HG02884 (cell line): Measurements from ENCODE around the gene GAMT.
A peak's percentile ranks its signal among the peaks of the same experiment; 100 is the strongest.

Experiments
- ATAC-seq: cut with Tn5 transposase; IDR thresholded peaks from one replicate; pipeline ENCODE4 v1.9.1; 2021; ENCODE audit warnings: mild to moderate bottlenecking, moderate library complexity; ENCODE audit not compliant: unreplicated experiment

GAMT gene

DNA sequence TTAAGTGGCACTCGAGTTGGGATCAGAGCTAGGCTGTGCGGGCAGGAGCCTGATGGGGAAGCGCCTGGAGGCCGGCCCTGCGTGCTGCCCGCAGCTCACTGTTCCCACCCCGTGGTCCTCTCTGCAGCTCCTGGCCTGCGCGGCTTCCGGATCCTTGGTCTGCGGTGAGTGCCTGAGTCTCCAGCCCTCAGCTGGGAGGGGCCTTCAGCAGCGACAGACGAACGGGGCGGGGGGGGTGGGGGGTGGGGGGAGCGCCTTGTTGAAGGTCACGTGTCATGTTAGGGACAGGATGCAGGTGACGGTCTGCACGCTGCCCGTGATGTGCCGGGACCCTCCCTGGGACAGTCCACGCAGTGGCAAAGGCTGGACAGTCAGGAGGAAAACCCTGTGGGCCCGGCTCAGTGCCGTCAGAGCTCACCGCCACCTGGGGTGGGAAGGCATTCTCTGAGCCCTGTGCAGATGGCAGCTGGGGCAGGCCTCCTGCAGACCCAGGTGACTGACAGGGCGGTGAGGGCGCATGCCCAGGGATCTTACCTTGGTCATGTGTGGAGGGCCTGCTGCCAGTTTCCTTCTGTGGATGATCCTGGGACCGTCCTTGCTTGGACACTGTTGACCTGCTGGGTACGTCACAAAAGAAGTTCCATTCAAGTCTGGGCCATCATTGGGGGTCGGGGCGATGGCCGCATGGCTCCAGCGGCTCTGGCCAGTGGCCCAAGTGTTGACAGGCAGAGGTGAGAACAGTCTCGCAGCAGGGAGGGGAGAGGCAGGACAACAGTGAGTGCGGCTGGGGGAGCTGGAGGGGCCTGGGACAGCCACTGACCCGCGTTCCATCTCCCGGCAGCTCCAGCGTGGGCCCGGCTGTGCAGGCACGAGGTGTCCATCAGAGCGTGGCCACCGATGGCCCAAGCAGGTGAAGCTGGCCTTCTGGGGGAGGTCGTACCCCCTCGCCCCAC lies 13.4 kb downstream of the GAMT start:
- ATAC-seq, result no peak

DNA sequence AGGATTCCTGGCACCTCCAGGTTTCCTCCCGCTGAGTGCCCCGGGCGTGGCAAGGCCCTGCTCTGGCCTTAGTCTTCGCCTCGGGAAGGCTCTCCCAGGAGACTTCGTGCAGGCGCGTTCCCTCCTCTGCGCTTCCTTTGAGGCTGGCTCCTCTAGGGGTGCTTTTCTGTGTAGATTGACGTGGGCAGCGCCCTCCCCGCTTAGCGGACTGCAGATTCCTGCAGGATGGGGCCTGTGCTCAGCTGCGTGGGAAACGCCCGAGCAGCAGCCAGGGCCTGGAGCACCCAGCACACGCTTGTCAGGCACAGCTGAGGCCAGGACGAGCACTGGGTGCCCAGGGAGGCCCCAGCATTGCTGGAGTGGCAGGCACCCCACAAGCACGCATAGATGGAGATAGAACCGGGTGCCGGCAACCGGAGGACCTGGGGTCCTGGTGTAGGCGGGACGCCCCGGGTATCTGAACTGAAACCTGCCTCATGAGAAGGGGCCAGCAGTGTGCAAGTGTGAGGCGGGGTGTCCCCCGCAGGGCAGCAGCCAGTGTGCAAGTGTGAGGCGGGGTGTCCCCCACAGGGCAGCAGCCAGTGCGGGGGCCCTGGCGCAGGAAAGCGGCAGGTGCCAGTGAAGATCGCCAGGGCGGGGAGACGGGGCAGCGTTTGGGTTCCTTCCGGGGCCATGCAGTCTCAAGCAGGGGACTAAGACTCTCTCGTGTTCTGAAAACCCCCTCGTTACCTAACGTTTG lies 14.2 kb downstream of the GAMT start:
- no peak for ATAC-seq

DNA sequence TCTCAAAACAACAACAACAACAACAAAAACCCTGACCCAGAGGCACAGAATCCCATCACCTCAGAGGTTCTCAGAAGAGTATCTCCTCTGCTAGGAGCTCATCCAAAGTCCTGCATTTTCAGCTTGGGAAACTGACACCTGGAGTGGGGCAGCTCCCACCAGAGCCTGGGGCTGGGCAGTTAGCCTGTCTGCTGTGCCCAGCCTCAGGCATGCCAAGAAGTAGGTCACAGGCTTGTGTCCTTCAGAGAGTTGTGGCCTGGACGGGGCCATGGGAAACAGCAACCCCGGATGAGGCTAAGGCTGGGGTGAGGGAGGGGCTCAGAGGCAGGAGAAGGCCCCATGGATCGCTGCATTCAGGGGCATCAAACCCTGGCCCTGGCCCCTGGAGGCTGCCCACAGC lies 15.5 kb downstream of the GAMT start:
- ATAC-seq, result no peak

DNA sequence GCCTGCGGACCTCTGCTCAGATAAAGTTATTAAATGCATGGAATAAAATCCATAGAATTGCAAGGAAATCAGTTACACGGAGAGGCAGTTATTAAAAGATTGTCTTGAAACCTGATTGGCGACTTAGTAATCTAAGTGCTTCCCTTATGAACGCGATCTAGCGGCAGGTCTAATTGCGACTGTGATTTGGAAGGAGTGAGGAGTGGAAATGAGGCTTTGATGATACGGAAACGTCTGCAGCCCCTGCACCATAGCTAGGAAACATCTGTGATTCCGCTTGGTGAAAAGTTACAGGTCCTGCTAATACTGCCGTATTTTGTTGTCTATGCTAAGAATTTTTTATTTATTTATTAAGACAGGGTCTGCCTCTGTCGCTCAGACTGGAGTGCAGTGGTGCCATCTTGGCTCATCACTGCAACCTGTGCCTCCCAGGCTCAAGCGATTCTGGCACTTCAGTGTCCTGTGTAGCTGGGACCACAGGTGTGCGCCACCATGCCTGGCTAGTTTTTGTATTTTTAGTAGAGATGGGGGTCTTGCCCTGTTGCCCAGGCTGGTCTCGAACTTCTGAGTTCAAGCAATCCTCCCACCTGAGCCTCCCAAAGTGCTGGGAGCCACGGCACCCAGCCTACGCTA lies 16.7 kb downstream of the GAMT start:
- ATAC-seq, result no peak

DNA sequence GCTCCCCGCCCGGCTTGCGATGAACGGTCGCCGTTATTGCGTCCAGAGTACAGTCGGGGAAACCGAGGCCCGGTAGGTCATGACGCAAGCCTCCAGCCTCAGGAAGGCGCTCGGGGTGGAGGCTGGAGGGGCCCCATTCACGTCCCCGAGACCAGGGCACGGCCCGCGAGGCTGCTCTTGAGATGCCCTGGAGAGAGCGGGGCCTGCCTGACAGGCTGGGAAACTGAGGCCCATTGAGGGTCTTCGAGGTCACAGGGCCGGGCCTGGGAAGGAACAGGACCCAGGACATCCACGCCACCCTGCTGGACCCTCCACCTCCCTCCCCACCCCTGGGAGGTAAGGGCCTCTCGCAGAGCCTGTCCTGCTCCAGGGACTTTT lies 17.3 kb downstream of the GAMT start:
- ATAC-seq, result peak; percentile 14

DNA sequence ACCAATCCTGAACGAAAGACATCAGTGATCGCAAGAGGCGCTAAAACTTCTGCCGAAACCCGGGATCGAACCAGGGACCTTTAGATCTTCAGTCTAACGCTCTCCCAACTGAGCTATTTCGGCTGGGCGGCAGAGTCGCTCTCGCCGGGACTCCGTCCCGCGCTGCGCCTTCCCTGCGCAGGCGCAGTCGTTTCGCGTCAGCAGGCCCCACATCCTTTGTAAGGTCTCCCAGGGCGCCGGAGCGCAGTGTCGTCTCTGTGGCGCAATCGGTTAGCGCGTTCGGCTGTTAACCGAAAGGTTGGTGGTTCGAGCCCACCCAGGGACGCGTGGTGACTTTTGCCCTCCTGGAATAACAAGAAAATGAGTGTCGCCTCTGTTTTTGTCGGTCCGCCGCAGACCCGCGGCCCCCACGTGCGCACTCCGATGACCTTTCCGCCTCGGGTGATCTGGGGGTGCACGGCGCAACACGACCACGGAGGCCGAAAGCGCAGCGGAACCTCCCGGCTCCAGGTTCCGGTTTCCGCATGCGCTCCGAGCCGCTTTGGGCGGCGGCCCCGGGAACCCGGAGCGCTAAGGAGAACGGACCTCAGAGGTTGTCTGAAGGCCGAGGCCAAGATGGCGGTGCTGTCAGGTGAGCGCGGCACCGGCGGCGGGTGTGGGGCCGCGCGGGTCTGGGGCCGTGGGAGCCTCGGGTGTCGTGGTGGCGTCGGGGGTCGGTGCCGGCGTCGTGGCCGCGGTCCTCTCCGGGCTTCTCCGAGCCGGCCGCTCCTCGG lies 17.8 kb downstream of the GAMT start, which contains the start of gene NDUFS7:
NDUFS7 (plus strand) TSS at position 596 of the 773 bp plus-strand sequence; CDS start at position 616, 20 bp downstream.
- peak; percentile 56 for ATAC-seq

DNA sequence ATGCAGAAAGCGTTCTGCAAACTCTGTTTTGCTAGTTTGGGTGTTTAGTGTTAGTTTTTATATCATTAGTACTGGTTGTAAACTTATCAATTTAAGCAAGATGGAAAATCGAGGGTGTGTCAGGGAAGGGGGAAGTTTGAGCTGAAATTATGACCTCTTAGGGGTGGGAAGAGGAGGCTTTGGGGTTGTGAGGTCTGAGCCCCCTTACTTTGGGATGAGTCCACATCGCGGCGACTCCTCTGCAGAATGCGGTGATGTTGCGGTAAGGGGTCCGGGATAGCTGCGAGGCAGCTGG lies 18.4 kb downstream of the GAMT start:
- no peak for ATAC-seq

DNA sequence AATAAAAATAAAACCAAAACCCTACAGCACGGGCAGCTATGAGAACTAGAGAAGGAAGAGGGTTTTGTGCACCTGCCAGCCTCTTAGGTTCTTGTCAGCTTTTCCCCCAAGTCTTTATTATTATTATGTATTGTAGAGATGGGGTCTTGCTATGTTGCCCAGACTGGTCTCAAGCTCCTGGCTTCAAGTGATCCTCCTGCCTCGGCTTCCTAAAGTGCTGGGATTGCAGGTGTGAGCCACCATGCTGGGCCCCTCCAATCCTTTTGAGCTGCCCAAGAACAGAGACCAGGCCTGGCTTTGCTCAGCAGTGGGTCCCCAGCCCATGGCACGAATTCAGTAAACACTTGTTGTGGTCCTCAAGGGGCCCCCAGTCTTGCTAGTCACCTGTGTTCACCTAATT lies 19.1 kb downstream of the GAMT start:
- ATAC-seq, result no peak

DNA sequence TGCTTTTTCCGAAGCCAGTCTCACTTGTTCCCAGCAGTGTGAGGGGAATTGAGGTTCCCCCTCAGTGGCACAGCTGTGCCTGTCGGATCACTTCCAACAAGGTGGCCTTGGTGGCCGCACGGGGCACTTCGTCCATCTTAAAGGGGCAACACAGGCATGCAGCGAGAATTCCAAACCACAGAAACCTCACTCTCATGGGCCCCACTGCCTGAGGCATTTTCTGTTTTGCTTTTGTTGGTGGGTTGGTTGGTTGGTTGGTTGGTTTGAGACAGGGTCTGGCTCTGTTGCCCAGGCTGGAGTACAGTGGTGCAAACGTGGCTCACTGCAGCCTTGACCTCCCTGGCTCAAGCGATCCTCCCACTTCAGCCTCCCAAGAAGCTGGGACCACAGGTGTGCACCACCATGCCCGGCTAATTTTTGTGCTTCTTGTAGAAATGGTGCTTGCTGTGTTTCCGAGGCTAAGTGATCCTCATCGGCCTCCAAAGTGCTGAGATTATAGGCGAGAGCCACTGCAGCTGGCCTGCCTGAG lies 21.3 kb downstream of the GAMT start:
- ATAC-seq, result no peak

DNA sequence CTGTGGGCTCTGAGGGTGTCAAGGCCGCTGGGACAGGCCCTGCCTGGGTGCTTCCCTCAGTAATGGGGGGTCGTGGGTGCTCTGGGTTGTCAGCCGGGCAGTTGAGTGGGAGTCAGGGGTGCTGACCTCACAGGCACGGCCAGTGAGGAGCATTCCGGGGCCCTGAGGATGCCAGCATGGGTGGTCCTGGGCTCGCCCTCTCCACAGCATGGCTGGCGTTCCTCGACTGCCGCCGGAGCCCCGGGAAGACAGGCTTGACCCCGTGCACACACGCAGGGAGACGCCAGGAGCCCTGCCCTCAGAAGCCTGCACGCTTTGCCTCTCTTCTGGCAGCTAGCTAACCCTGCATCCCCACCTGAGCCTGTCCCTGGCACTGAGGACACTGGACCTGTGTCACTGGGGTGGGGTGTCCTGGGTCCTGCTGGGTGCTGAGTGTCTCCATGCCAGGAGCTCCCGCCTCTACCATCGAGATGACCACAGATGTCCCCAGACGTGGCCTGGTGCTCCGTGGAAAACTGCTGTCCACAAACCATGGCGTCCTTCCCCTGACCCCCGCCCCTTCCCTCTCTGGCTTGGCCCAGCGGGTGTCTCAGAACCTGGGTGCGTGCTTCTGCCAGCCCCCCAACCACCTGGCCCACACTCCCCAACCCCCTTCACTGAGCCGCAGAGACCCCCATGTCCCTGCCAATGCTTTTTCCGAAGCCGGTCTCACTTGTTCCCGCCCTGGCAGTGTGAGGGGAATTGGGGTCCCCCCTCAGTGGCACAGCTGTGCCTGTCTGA lies 22.0 kb downstream of the GAMT start:
- no peak for ATAC-seq

DNA sequence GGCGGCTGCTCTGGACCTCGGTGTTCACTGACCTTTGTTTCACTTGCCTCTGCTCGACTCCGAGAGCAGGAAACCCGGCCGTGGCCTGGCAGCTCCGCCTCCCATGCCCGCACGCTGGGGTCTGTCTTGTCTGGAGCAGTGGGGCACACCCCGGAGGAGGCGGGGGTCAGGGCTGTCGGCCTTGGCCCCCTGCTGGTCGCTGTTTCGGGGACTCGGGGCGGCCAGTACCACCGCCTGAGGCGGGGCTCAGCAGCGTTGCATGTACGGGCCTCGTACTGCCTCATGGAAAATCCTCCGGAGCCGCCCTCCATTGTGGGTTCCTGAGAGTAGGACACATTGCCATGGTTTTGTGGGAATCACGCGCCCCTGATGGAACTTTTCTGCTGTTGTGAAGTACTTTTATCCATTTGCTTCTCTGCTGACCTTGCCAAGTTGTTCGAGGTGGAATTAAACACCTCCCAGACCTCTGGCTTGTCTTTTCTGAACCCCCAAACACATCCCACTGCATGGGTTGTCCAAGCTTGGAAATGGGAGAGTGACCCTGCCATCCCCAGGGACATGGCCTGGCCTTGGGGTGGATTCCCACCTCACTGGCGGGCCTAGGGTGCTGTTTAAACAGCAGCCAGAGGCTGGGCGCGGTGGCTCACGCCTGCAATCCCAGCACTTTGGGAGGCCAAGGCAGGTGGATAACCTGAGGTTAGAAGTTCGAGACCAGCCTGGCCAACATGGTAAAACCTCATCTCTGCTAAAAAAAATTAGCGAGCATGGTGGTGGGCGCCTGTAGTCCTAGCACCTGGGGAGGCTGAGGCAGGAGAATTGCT lies 23.2 kb downstream of the GAMT start:
- no peak for ATAC-seq

DNA sequence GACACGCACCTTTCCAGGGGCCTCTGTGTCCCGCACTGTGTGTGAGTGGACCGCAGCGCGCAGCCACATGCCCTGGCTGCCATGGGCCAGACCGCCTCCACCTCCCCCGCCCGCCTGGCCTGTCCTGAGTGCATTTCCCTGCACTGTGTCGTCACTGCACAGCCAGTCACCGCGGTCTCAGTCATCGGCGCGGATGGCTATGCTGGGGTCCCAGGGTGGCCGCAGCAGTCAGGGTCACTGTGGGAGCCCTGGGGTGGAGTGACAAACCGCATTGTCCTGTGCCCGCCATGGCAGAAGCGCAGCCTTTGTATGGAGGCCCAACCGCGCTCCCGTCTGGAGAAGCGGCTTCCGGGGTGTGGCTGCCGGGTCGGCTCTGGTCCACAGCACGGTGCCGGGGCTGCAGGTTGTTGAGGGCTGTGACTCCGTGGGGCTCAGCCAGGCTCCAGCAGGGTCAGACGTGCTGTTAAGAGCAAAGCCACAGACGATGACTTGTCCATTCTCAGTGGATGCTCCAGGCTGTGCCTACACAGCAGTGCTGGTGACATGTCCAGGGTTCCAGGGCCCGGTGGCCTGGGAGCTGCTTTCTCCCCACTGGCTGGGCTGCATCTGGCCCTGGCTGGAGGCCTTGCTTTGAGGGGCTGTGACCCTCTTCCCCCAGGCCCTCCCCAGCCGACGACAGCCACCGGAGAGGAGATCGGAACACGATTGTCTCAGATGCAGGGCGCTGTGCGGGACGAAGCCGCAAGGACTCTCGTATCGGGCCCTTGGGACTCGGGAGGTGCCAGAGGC lies 24.0 kb downstream of the GAMT start:
- no peak for ATAC-seq

DNA sequence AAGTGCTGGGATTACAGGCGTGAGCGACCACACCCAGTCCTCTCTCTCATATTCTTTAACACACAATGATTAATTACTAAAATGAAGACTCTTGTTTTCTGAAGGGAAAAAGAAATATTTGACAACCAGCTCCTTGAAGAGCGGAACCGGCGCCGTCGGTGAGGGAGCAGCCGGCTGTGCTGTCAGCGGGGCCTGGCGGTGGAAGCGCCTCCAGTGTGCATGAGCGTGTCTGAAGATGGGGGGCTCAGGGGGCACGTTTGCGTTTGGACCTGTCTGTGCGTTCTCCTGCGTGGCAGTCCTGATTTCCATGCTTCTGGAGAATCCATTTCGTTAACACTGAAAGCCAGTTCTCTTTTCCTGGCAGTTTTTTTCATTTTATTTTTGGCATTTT lies 24.9 kb downstream of the GAMT start:
- ATAC-seq, result no peak

DNA sequence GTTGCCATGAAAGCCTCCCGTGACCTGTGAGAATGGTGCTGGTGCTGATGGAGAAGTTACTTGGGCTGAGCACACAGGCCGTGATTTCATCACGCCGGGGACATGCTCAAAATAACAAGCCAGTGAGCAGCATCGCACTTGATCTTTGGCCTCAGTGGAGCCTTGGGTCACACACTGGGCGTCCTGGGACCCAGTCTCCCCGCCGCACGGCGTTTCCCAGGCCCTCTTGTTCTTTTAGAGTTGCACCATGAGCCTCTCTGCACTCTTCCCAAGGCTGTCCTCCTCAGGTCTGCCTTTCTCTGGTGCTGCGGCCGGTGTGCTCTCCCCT lies 27.1 kb downstream of the GAMT start:
- no peak for ATAC-seq

DNA sequence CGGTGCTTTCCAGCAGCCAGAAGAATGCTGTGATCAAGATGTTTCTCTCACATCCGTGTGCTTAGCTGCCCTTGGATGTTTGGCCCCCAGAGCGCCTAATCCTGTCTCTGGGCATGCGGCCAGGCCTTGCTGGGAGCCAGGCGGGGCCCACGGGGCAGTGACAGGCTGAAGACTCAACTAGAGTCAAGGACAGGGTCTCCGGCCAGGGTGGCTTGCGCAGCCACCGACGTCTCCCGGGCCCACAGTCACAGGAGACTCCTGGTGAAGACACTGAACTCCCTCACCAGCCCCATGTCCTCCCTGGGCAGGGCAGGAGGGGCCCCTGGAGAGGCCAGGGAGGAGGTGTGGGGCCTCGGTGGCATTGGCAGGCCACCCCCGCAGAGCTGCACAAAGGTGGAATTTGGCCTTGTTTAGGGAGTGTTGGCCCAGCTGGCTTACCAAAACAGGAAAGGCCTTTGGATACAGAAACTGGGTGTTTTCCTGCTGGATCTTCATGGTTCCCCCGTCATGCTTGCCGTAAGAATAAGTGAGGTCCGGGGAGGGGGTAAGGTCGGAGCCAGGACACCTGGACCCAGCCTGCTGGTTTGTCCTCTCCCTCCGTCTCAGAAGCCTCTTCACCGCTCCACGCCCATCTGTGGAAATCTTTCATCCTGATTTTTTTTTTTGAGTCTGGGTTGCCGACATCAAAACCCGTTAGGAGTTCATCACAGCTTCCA lies 27.6 kb downstream of the GAMT start:
- no peak for ATAC-seq

DNA sequence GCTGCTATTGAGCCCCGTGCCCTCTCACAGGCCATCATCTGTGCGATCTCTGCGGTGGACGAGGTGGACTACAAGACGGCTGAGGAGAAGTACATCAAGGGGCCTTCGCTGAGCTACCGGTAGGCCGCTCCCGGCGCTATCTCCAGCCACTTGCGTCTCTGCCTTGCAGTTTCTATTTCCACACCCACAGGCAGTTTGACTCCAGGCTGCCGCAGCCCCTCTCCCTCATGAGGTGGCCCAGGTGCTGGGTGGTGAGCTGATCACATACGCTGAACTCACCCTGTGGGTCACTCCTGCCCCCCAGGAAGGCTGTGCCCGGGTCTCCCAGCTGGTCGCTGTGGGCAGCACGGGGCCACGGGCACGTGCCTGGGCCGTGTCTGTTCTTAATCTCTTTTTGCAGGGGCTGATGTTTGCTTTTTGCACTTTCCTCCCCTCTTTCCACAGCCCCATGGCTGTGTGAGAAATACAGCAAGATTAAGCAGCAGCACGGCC lies 28.3 kb downstream of the GAMT start:
- ATAC-seq, result no peak

DNA sequence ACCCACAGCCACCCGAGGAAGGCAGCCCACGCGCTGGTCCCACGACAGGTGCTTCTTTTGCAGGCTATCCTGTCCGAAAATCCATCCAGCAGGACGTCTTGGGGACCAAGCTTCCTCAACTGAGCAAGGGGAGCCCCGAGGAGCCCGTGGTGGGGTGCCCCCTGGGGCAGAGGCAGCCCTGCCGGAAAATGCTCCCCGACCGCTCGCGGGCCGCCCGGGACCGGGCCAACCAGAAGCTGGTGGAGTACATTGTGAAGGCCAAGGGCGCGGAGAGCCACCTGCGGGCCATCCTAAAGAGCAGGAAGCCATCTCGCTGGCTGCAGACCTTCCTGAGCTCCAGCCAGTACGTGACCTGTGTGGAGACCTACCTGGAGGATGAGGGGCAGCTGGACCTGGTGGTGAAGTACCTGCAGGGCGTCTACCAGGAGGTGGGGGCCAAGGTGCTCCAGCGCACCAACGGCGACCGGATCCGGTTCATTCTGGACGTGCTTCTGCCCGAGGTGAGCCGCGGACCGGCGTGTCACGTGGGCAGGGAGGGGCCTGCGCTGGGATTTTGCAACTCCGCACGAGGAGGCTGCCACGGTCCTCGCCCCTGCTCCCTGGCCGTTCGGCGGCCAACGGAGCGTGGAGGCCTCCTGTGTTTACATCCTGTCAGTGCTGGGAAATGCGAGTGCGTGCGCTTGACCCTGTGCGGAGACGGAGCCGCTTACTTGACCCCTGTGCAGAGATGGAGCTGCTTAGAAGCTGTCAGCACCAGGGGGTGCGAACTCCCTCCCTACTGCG lies 30.6 kb downstream of the GAMT start:
- no peak for ATAC-seq
